ENCODE results near the gene COG5.
"Not testable (repeated sequence)": the region's sequence is repeated elsewhere in the genome, so short reads cannot be mapped to it uniquely, and the experiment has no call there.

The COG5 gene

DNA sequence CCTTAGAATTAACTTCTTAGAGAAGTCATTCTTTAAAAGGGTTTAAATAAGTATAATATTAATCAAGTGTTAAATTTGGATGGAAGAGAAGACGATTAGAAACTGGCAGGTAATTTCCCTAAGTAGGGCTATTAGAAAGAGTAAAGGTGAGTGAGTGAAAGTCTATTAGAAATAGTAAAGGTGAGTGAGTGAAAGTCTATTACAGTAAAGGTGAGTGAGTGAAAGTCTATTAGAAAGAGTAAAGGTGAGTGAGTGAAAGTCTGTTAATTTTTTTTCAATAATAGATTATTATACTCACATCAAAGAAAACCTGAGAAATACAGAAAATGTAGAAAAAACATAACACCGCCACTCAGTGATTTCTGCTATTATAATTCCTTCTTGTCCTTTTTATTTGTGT, 405.7 kb downstream of the COG5 start:
- POLR2A ChIA-PET = no interaction called here
- Histone ChIP-seq H3K36me3 (ENCODE audit: control insufficient read depth in 2 of 2, insufficient read depth in 1 of 2, low read length in 2 of 2) (no peaks in the 10 kb centered on the region), H3K27ac (ENCODE audit: extremely low read depth, low read depth, low read length) (no peak overlapping the region), H3K4me3 (ENCODE audit: low read depth, low read length) (no peak overlapping the region), H3K4me1 (ENCODE audit: control insufficient read depth, insufficient read depth, low read length) (no peaks in the 10 kb centered on the region), H3K9me3 (ENCODE audit: control insufficient read depth, insufficient read depth, low read depth, low read length) (no peaks in the 10 kb centered on the region)
- TF ChIP-seq EGR2 (tag by site-specific recombination; IDR thresholded peaks at IDR 0.05; ENCODE audit: low read depth) (no peak), ZSCAN23 (tag by site-specific recombination; IDR thresholded peaks at IDR 0.05) (no peak), PRDM1 (tag by site-specific recombination; IDR thresholded peaks at IDR 0.05) (peak; percentile 100)
- CTCF ChIA-PET = no interaction called here

DNA sequence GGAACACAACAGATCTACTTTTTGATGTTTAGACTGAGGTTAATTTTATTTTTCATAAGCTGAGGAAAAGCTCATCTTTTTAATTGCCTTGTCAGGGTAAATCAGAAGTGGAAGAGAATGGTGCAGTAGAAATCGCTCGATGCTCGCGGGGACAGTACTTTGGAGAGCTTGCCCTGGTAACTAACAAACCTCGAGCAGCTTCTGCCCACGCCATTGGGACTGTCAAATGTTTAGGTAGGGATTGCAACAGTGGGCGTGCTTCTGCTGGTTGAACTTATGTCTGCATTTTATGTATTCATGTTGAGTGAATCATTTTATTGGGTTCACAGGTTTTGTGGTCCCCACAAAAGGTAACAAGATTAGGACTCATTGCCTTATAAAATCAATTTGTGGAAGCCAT, 406.6 kb downstream of the COG5 start:
- H3K36me3 ChIP-seq (ENCODE audit: control insufficient read depth in 2 of 2, insufficient read depth in 1 of 2, low read length in 2 of 2) = no peaks in the 10 kb centered on the region
- POLR2A ChIA-PET = no interaction called here
- CTCF ChIA-PET = interaction anchor here (0.5 to 1.3 kb wide), 5 partner anchors 137 to 718 kb away, joined by 3 to 6 read pairs (median 3); no protein-coding TSS in a partner anchor

GRCh38 chr7:107155726-107156125, 408.0 kb downstream of the COG5 start:
- POLR2A ChIA-PET = not testable (repeated sequence)
- CTCF ChIA-PET = interaction anchor here (1.3 kb wide), 1 partner anchor 208 kb away, joined by 6 read pairs; no protein-coding TSS in a partner anchor
- TF ChIP-seq ZNF146 (tag by site-specific recombination; IDR thresholded peaks at IDR 0.05) = peak; percentile 84

More for the DNA sequence above, 406.6 kb downstream of the COG5 start:
- TF ChIP-seq, protein P1, sequence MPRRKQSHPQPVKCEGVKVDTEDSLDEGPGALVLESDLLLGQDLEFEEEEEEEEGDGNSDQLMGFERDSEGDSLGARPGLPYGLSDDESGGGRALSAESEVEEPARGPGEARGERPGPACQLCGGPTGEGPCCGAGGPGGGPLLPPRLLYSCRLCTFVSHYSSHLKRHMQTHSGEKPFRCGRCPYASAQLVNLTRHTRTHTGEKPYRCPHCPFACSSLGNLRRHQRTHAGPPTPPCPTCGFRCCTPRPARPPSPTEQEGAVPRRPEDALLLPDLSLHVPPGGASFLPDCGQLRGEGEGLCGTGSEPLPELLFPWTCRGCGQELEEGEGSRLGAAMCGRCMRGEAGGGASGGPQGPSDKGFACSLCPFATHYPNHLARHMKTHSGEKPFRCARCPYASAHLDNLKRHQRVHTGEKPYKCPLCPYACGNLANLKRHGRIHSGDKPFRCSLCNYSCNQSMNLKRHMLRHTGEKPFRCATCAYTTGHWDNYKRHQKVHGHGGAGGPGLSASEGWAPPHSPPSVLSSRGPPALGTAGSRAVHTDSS (tag by site-specific recombination; IDR thresholded peaks at IDR 0.05) = no peak
- TF ChIP-seq ZNF571 (tag by site-specific recombination; IDR thresholded peaks at IDR 0.05) = no peak
- TF ChIP-seq ZNF174 (tag by site-specific recombination; IDR thresholded peaks at IDR 0.05) = no peak
- no peak for TF ChIP-seq ZNF146 (tag by site-specific recombination; IDR thresholded peaks at IDR 0.05)
- TF ChIP-seq ZNF239 (tag by site-specific recombination; IDR thresholded peaks at IDR 0.05) = no peak
- no peak for TF ChIP-seq ZNF362 (tag by site-specific recombination; IDR thresholded peaks at IDR 0.05)
- TF ChIP-seq KLF16 (tag by site-specific recombination; IDR thresholded peaks at IDR 0.05) = no peak
- TF ChIP-seq ZNF555 (tag by site-specific recombination; conservative IDR thresholded peaks at IDR 0.05) = no peak
- no peak for TF ChIP-seq ZNF561 (tag by site-specific recombination; IDR thresholded peaks at IDR 0.05; ENCODE audit: borderline replicate concordance)
- H3K27ac ChIP-seq (ENCODE audit: extremely low read depth, low read depth, low read length) = no peak overlapping the region
- no peak overlapping the region for H3K4me3 ChIP-seq (ENCODE audit: low read depth, low read length)
- H3K4me1 ChIP-seq (ENCODE audit: control insufficient read depth, insufficient read depth, low read length) = no peaks in the 10 kb centered on the region
- H3K9me3 ChIP-seq (ENCODE audit: control insufficient read depth, insufficient read depth, low read depth, low read length) = no peaks in the 10 kb centered on the region

GRCh38 chr7:107154826-107155225, 408.9 kb downstream of the COG5 start:
- Histone ChIP-seq H3K4me3 (ENCODE audit: low read depth, low read length) (no peak overlapping the region), H3K9me3 (ENCODE audit: control insufficient read depth, insufficient read depth, low read depth, low read length) (no peaks in the 10 kb centered on the region), H3K4me1 (ENCODE audit: control insufficient read depth, insufficient read depth, low read length) (no peaks in the 10 kb centered on the region), H3K36me3 (ENCODE audit: control insufficient read depth in 2 of 2, insufficient read depth in 1 of 2, low read length in 2 of 2) (no peaks in the 10 kb centered on the region), H3K27ac (ENCODE audit: extremely low read depth, low read depth, low read length) (no peak overlapping the region)
- CTCF ChIA-PET = no interaction called here
- POLR2A ChIA-PET = no interaction called here
- TF ChIP-seq, protein P2, sequence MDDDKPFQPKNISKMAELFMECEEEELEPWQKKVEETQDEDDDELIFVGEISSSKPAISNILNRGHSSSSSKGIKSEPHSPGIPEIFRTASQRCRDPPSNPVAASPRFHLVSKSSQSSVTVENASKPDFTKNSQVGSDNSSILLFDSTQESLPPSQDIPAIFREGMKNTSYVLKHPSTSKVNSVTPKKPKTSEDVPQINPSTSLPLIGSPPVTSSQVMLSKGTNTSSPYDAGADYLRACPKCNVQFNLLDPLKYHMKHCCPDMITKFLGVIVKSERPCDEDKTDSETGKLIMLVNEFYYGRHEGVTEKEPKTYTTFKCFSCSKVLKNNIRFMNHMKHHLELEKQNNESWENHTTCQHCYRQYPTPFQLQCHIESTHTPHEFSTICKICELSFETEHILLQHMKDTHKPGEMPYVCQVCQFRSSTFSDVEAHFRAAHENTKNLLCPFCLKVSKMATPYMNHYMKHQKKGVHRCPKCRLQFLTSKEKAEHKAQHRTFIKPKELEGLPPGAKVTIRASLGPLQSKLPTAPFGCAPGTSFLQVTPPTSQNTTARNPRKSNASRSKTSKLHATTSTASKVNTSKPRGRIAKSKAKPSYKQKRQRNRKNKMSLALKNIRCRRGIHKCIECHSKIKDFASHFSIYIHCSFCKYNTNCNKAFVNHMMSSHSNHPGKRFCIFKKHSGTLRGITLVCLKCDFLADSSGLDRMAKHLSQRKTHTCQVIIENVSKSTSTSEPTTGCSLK (tag by site-specific recombination; IDR thresholded peaks at IDR 0.05) = no peak
- no peak for TF ChIP-seq ZNF621 (tag by site-specific recombination; IDR thresholded peaks at IDR 0.05)
- no peak for TF ChIP-seq ZNF658 (tag by site-specific recombination; IDR thresholded peaks at IDR 0.05)
- TF ChIP-seq ZNF292 (tag by site-specific recombination; IDR thresholded peaks at IDR 0.05; ENCODE audit: borderline replicate concordance, low read depth) = no peak
- TF ChIP-seq KLF7 (tag by site-specific recombination; IDR thresholded peaks at IDR 0.05; ENCODE audit: borderline replicate concordance) = no peak
- no peak for TF ChIP-seq ZNF670 (tag by site-specific recombination; IDR thresholded peaks at IDR 0.05; ENCODE audit: low read depth)
- TF ChIP-seq ZBTB11 (tag by site-specific recombination; conservative IDR thresholded peaks at IDR 0.05; ENCODE audit: low read depth) = no peak
- no peak for TF ChIP-seq ZNF843 (tag by site-specific recombination; IDR thresholded peaks at IDR 0.05)
- no peak for TF ChIP-seq ZNF10 (tag by site-specific recombination; IDR thresholded peaks at IDR 0.05)
- no peak for TF ChIP-seq ZNF350 (tag by site-specific recombination; IDR thresholded peaks at IDR 0.05)

More at GRCh38 chr7:107155726-107156125, 408.0 kb downstream of the COG5 start:
- H3K4me1 ChIP-seq (ENCODE audit: control insufficient read depth, insufficient read depth, low read length); H3K36me3 ChIP-seq (ENCODE audit: control insufficient read depth in 2 of 2, insufficient read depth in 1 of 2, low read length in 2 of 2); H3K4me3 ChIP-seq (ENCODE audit: low read depth, low read length); H3K9me3 ChIP-seq (ENCODE audit: control insufficient read depth, insufficient read depth, low read depth, low read length); H3K27ac ChIP-seq (ENCODE audit: extremely low read depth, low read depth, low read length): not testable (repeated sequence)

Measured in HEK293 (cell line).